DND-41 (cell line): ENCODE results near the gene HUS1B.

Source experiments
- ATAC-seq: fragments of 200-7000 bp; cut with Tn5 transposase; 3 replicates; pipeline ENCODE4 v1.9.1; 2021; ENCODE audit warnings: low read depth; ENCODE audit not compliant: insufficient read depth
- DNase-seq: peaks from one replicate; pipeline ENCODE4 v3.0.0-alpha.2; 2020
- H2AFZ ChIP-seq: 2 replicates; pipeline ENCODE4 v1.6.0; 2012; ENCODE audit warnings: low read depth, low read length
- H3K27ac ChIP-seq: 2 replicates; pipeline ENCODE4 v1.5.1; 2012; ENCODE audit warnings: low read length, inconsistent platforms
- H3K27me3 ChIP-seq: fragments of 200-600 bp; sonication (generic); 2 replicates; pipeline ENCODE4 v1.6.0; 2012; ENCODE audit warnings: low read length, mild to moderate bottlenecking, inconsistent platforms; ENCODE audit not compliant: insufficient read depth, poor library complexity
- H3K36me3 ChIP-seq: 2 replicates; pipeline ENCODE4 v1.5.1; 2012; ENCODE audit warnings: low read length, inconsistent platforms; ENCODE audit not compliant: insufficient read depth
- H3K4me1 ChIP-seq: 2 replicates; pipeline ENCODE4 v1.5.1; 2012; ENCODE audit warnings: mild to moderate bottlenecking, low read length; ENCODE audit not compliant: insufficient read depth
- H3K4me2 ChIP-seq: 2 replicates; pipeline ENCODE4 v1.6.0; 2012; ENCODE audit warnings: mild to moderate bottlenecking, moderate library complexity, low read length, inconsistent platforms; ENCODE audit not compliant: insufficient read depth
- H3K4me3 ChIP-seq, 2 experiments: fragments of 200-600 bp in 1 of 2; shearing (Covaris generic) in 1 of 2; 2 replicates each; pipeline ENCODE4 v1.5.1; 2012 to 2016; ENCODE audit warnings: inconsistent platforms in 2 of 2, low read length in 2 of 2, mild to moderate bottlenecking in 2 of 2, low read depth in 1 of 2, moderate library complexity in 1 of 2
- H3K79me2 ChIP-seq: 2 replicates; pipeline ENCODE4 v1.6.0; 2012; ENCODE audit warnings: low read length, inconsistent platforms; ENCODE audit not compliant: insufficient read depth
- H3K9ac ChIP-seq: 2 replicates; pipeline ENCODE4 v1.6.0; 2012; ENCODE audit warnings: low read depth, mild to moderate bottlenecking, inconsistent platforms, low read length, moderate library complexity
- H3K9me3 ChIP-seq: 2 replicates; pipeline ENCODE4 v1.5.1; 2012; ENCODE audit warnings: low read length, moderate library complexity, mild to moderate bottlenecking, inconsistent platforms; ENCODE audit not compliant: insufficient read depth, severe bottlenecking
- H4K20me1 ChIP-seq: 2 replicates; pipeline ENCODE4 v1.6.0; 2012; ENCODE audit warnings: low read length; ENCODE audit not compliant: insufficient read depth
- CTCF ChIP-seq: IDR thresholded peaks from 2 replicates; pipeline ENCODE4 v1.5.1; 2012; ENCODE audit warnings: borderline replicate concordance, low read length, moderate library complexity, mild to moderate bottlenecking; ENCODE audit not compliant: poor library complexity, severe bottlenecking; ENCODE audit errors: extremely low read depth
- EZH2 ChIP-seq: IDR thresholded peaks from 3 replicates; pipeline ENCODE4 v1.6.1; 2012; ENCODE audit warnings: borderline replicate concordance, low read depth, mild to moderate bottlenecking, moderate library complexity, low read length, inconsistent platforms; ENCODE audit not compliant: severe bottlenecking

HUS1B gene

GRCh38 chr6:680666-681340, 23.9 kb upstream of the HUS1B start:
- no peak overlapping the region for H3K4me3 ChIP-seq
- peaks cover 14% of the 10 kb centered on the region for H3K4me1 ChIP-seq
- H3K27me3 ChIP-seq = no peaks in the 10 kb centered on the region
- H3K79me2 ChIP-seq = peaks cover 70% of the 10 kb centered on the region
- H3K4me2 ChIP-seq = no peak overlapping the region
- H4K20me1 ChIP-seq = peaks cover 48% of the 10 kb centered on the region
- H2AFZ ChIP-seq = no peak overlapping the region
- TF ChIP-seq EZH2 (no peak), CTCF (no peak)
- ATAC-seq = no peak
- no peaks in the 10 kb centered on the region for H3K36me3 ChIP-seq
- no peak overlapping the region for H3K9ac ChIP-seq
- no peaks in the 10 kb centered on the region for H3K9me3 ChIP-seq
- no peak for DNase-seq
- no peak overlapping the region for H3K27ac ChIP-seq

GRCh38 chr6:680251-680650, 23.4 kb upstream of the HUS1B start:
- H3K4me1 ChIP-seq = peaks cover 14% of the 10 kb centered on the region

GRCh38 chr6:679282-679681, 22.4 kb upstream of the HUS1B start:
- Histone ChIP-seq H3K79me2 (peaks cover 64% of the 10 kb centered on the region), H4K20me1 (peaks cover 43% of the 10 kb centered on the region), H3K4me2 (no peak overlapping the region), H3K27ac (no peak overlapping the region), H3K9ac (no peak overlapping the region), H3K36me3 (no peaks in the 10 kb centered on the region), H3K4me3 (no peak overlapping the region), H3K4me1 (peaks cover 7% of the 10 kb centered on the region), H3K27me3 (no peaks in the 10 kb centered on the region), H2AFZ (no peak overlapping the region), H3K9me3 (no peaks in the 10 kb centered on the region)
- TF ChIP-seq EZH2 (no peak), CTCF (no peak)
- ATAC-seq (no peak), DNase-seq (no peak)

More at GRCh38 chr6:680251-680650, 23.4 kb upstream of the HUS1B start:
- H2AFZ ChIP-seq = no peak overlapping the region
- no peaks in the 10 kb centered on the region for H3K36me3 ChIP-seq
- no peak overlapping the region for H3K27ac ChIP-seq
- TF ChIP-seq CTCF (no peak), EZH2 (no peak)
- no peak overlapping the region for H3K9ac ChIP-seq
- H3K27me3 ChIP-seq = no peaks in the 10 kb centered on the region
- no peaks in the 10 kb centered on the region for H3K9me3 ChIP-seq
- H4K20me1 ChIP-seq = peaks cover 43% of the 10 kb centered on the region
- ATAC-seq (no peak), DNase-seq (no peak)
- H3K79me2 ChIP-seq = peaks cover 66% of the 10 kb centered on the region
- no peak overlapping the region for H3K4me3 ChIP-seq
- H3K4me2 ChIP-seq = no peak overlapping the region
